Right kidney (tissue), 9 donors: Measurements from ENCODE around the gene RIBC2.
"Not testable (repeated sequence)": the region's sequence is repeated elsewhere in the genome, so short reads cannot be mapped to it uniquely, and the experiment has no call there.

ENCODE experiments used
- DNase-seq: peaks from one replicate; pipeline ENCODE4 v3.0.0-alpha.2; 2016
- long read RNA-seq, 8 donors: transcript quantifications; one replicate each; lab custom pipeline, GENCODE V29; 2026

The RIBC2 gene
- long read RNA-seq, donor 1: 0 reads
- long read RNA-seq, donor 2: 0 reads
- long read RNA-seq, donor 3, partial matches to known transcripts: 0 of 1 reads
- long read RNA-seq, donor 3, other reads (novel, unspliced or antisense): 0 of 1 reads
- long read RNA-seq, donor 4: 0 reads
- long read RNA-seq, donor 5, partial matches to known transcripts: 0 of 1 reads
- long read RNA-seq, donor 5, other reads (novel, unspliced or antisense): 0 of 1 reads
- long read RNA-seq, donor 6, partial matches to known transcripts: 0 of 1 reads
- long read RNA-seq, donor 6, other reads (novel, unspliced or antisense): 0 of 1 reads
- long read RNA-seq, donor 7: 0 reads
- long read RNA-seq, donor 8, partial matches to known transcripts: 0 of 1 reads
- long read RNA-seq, donor 8, other reads (novel, unspliced or antisense): 0 of 1 reads

- peak; percentile 89 for DNase-seq
Observed at GRCh38 chr22:45413368-45414211, at the start of gene RIBC2, which contains the start of gene SMC1B. TSS of gene RIBC2 (plus strand) at chr22:45413693. CDS start at chr22:45413887, 194 bp downstream. TSS of gene SMC1B (minus strand) at chr22:45413599. CDS start at chr22:45413567, 32 bp downstream.

- DNase-seq: no peak
Observed at GRCh38 chr22:45366713-45367112, 46.8 kb upstream of the RIBC2 start.

- DNase-seq: not testable (repeated sequence)
Observed at GRCh38 chr22:45373592-45373991, 39.9 kb upstream of the RIBC2 start.

DNA sequence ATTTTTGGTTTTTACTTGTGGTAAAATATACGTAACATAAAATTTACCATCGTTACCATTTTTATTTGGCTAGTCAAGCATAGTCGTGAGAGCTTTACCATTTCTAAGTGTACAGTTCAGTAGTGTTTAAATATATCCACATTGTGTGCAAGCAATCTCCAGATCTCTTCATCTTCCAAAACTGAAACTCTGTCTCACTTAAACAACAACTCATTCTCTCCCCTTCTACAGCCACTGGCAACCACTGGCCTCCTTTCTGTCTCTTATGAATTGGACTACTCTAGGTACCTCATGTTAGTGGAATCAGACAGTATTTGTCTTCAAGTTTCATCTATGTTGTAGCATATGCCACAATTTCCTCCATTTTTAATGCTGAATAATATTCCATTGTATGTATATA is 37.5 kb upstream of the RIBC2 start:
- no peak for DNase-seq

GRCh38 chr22:45376703-45377102 is 36.8 kb upstream of the RIBC2 start:
- no peak for DNase-seq

- DNase-seq: no peak
Observed at GRCh38 chr22:45381348-45381747, 32.1 kb upstream of the RIBC2 start.

GRCh38 chr22:45389546-45389945 is 23.9 kb upstream of the RIBC2 start:
- no peak for DNase-seq

- no peak for DNase-seq
Observed at GRCh38 chr22:45397806-45398205, 15.7 kb upstream of the RIBC2 start.

DNA sequence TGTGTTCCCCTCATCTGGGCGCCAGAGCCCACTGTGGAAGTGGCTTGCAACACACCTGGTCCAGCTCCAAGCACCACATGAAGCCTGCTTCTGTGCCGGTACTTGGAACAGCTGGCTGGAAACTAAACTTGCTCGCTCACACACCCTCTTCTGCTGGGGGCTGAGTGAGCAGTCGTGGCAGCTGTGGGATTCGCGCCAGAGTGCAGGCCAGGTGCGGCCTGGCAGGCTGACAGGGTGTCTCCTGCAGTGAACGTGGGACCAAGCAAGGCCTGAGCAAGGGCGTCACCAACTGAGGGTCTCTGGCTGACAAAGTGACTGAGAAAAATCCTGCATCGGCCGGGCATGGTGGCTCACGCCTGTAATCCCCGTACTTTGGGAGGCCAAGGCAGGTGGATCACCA is 15.3 kb upstream of the RIBC2 start:
- DNase-seq: no peak

DNA sequence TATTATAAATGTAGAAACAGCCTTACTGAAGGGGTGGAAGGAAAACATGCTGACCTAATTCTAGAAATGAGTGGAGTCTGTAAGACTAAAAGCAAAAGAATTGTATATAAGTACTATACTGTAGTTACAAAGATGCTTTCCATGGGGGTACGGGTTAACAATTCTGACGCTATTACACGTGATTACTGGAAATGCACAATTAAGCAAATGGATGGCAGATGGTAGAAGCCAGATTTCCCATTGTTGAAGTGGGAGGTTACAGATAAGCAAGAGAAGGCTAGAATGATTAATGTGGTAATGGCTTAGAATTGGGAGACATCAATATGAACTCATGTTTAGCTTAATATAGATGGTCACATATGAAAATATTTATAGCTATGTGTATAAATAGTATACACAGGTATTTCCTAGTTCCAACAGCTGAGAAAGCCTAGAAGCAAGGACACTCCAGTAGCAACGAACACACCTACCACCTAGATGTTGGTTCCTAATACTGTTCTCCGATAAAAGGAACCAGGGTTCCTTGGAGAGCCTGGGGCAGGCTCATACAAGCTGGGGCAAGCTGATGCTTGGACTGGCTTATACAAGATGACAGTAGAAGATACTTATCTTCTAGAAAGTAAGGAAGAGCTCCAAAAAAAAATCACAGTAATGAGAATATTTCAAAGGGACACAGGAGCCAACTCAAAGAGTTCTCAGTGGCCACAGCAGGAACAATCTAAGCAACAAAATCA is 13.6 kb upstream of the RIBC2 start:
- DNase-seq: no peak

- DNase-seq: no peak
Observed at GRCh38 chr22:45402466-45402985, 11.0 kb upstream of the RIBC2 start.

DNA sequence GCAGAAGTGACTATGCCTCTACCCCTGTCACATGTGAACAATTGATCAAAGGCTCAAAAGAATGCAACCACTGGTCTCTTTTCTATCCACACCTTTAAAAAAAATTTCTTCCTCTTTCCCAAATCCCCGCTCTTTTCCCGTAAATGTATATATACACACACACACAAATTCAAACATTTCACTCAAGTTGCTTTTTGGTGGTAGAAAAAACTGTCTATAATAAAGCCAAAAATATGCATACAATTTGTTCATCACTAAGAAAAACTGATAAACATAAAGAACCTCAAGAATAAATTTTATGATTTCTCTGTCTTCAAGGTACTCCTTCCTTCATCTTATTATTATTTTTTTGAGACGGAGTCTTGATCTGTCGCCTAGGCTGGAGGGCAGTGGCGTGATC is 5.7 kb upstream of the RIBC2 start:
- no peak for DNase-seq

- DNase-seq: no peak
Observed at GRCh38 chr22:45413013-45413367, 503 bp upstream of the RIBC2 start.

- no peak for DNase-seq
Observed at GRCh38 chr22:45418056-45418769, 4.7 kb downstream of the RIBC2 start.

- no peak for DNase-seq
Observed at GRCh38 chr22:45418770-45419138, 5.3 kb downstream of the RIBC2 start.

- DNase-seq: no peak
Observed at GRCh38 chr22:45420011-45420410, 6.5 kb downstream of the RIBC2 start.

DNA sequence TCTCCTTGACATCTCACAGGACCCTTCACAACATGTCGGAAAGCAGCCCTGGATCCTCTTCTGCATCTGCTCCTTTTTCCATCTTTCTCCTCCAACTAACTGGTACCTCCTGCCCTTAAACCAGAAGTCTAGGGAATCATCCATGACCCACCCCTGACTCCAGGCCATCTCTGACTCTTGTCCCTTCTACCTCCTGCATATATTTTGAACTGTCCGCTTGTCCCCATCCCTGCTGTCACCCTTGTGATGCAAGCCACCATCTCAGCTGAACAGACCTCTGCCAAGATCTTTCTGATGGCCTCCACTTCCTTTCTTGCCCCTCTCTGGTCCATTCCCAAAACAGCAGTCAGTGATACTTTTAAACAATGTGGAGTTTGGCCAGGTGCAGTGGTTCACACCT is 7.0 kb downstream of the RIBC2 start:
- no peak for DNase-seq

DNA sequence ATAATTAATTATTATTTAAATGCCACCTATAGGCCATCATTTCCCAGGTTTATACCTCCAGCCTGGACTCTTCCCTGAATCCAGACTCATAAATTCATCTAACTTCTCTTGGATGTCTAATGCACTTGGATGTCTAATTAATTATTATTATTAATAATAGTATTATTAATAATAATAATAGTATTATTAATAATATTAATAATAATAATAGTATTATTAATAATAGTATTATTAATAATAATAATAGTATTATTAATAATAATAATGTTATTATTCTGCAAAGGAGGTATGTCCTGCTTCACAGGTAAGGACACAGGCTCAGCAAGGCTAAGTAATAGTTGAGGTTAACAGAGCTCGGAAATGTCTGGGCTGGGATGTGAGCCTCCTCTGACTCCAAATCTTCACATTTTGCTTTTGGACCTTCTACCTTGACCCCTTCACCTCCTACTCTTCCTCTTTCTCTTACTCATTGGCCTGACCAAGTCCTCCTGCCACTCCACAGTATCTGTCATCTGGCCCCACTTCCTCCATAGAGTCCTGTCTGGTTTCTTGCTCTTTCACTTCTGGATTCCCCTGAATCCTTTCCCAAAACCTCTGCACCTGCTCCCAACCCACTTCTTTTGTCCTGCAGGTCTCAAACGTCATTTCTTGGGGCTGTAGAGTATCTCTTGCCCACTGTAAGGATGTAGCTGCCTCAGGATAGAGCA is 8.0 kb downstream of the RIBC2 start:
- no peak for DNase-seq

DNA sequence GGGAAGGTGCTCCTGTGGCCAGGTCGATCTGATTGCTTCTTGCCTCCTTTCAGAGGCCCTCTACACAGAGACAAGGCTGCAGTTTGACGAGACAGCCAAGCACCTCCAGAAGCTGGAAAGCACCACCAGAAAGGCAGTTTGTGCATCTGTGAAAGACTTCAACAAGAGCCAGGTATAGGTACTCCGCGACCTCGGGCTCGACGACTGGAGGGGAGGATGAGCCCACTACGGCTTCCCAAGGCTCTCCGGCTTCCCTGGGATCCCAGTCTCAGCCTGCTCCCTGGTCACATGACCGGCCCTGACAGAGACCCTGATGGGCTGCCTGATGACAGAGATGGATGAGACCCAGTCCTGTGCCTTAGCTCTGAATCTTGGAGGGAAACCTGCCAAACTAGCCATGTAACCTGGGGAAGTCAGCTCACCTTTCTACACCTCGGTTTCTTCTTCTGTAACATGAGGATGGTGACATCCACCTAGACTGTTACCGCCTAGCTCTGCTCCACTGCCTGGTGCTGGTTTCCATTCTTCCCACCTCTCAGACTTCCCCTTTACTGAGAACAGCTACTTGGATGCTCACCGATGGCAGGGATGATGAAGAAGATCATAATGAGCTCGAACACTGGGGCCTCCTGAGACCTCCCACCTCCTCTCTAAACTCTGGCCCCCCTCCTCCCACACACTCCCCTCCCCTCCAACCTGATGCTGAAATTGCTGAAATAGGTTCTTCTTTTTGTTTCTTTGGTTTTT is 8.9 kb downstream of the RIBC2 start:
- DNase-seq: no peak

DNA sequence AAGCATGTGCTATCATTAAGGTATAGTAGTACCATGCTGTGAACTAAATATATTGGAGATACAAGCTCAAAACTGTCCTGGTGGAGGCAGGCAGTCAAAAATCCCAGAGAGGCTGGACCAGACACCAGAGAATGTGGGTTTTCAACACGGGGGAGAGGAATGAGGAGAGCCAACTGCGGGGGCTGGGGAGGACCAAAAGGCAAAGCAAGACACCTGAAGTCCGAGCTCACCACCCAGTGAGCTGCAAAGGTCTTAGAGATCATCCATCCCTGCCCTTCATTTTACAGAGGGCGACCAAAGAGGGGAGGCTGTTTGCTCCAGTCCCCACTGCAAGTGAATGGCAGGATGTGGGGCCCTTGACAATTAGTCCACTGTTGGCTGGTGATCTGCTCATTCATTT is 10.0 kb downstream of the RIBC2 start:
- DNase-seq: no peak
